Measurements from ENCODE around the gene POLRMT. TPM values are rescaled to one million over a fixed set of nuclear protein-coding genes. Genes with fewer than 3 reads are reported as not detected.

Gene POLRMT
- total RNA-seq, 1 experiment from 2014 or later: 104 TPM

DNA sequence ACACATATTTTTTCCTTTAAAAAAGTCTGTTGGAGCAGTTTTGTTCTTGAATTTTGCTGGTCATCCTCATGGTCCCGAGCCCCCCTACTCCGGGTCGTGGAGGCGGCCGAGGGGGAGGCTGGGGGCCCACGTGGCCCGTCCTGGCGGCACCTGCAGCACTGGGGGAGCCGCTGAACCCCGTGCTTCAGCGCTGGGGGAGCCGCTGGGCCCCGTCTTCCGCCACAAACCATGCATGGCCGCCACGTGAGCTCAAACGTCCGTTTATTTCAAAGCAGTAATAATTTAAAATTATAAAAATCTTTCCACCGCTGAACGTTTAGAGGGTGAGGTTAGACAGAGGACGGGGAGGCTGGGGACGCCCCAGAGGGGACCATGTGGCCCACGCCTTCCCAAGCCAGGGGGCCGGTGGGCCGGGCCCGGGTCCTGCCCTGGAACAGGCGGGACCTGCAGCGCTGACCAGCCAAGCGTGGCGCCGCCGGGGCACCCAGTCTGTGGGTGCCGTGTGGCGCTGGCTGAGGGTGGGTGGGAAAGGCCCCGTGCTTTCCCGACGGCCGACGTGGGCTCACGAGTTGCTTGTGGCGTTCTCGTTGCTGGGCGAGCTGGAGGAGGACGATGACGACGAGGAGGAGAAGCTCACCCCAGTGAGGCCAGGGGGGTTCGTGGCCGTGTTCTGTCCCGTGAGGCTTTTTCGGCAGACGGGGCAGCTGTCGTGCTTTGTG, 14.4 kb upstream of the POLRMT start:
- H3K36me3 Mint-ChIP-seq (ENCODE audit: insufficient read depth in 1 of 3, low read depth in 3 of 3): peaks cover 11 to 35% (median 18%) of the 10 kb centered on the region in 3 experiments
- no CpG with 5 or more reads among the region's 52 CpGs for WGBS (ENCODE audit: extremely low coverage, insufficient read length, low lambda C conversion rate)
- H4K8ac ChIP-seq (replicated peaks; ENCODE audit: insufficient read length, low read depth, low read length): no peak overlapping the region

More for the DNA sequence above, 14.4 kb upstream of the POLRMT start:
- H3K9me3 ChIP-seq (ENCODE audit: control insufficient read depth, low read depth, low read length): no peaks in the 10 kb centered on the region
- H3K4ac ChIP-seq (ENCODE audit: low read depth, low read length): no peak overlapping the region
- no peaks in the 10 kb centered on the region for H3K27me3 ChIP-seq (ENCODE audit: insufficient read depth, low read length)
- H2BK20ac ChIP-seq (ENCODE audit: low read depth, low read length, poor library complexity, severe bottlenecking): no peak overlapping the region
- no peaks in the 10 kb centered on the region for H4K20me1 ChIP-seq (ENCODE audit: control insufficient read depth, insufficient read depth, insufficient read length)
- H2BK15ac ChIP-seq (ENCODE audit: low read depth, low read length): no peak overlapping the region
- H3K4me1 ChIP-seq (ENCODE audit: insufficient read depth, low read length): no peaks in the 10 kb centered on the region
- no peak overlapping the region for H2BK120ac ChIP-seq (ENCODE audit: low read depth, low read length, poor library complexity, severe bottlenecking)
- no peak overlapping the region for H2BK12ac ChIP-seq (ENCODE audit: insufficient read length, low read depth, low read length)
- H3K23me2 ChIP-seq (ENCODE audit: insufficient read length, low read depth, low read length, poor library complexity, severe bottlenecking): no peaks in the 10 kb centered on the region
- H3K79me2 ChIP-seq (ENCODE audit: insufficient read depth, low read length): no peaks in the 10 kb centered on the region; the same call in 1 of the 2 replicates
- no peak overlapping the region for H3K14ac ChIP-seq (ENCODE audit: insufficient read depth, low read length)
- no peak overlapping the region for H2AFZ ChIP-seq (ENCODE audit: low read length)
- no peak overlapping the region for H2AK5ac ChIP-seq (ENCODE audit: insufficient read length, low read length)
- H3K9ac ChIP-seq (ENCODE audit: extremely low read depth, insufficient read length, low read length): no peak overlapping the region
- H3K4me3 Mint-ChIP-seq: no peak overlapping the region
- no peak overlapping the region for H3K4me2 ChIP-seq (ENCODE audit: insufficient read depth, insufficient read length, low read length)
- no peak for DNase-seq
- H3K27ac ChIP-seq (ENCODE audit: insufficient read length, low read depth, low read length): no peak overlapping the region
- no peak overlapping the region for H4K5ac ChIP-seq (ENCODE audit: insufficient read length, low read depth, low read length)
- H4K91ac ChIP-seq (ENCODE audit: insufficient read length, low read depth, low read length): no peak overlapping the region
- TF ChIP-seq, protein P1, sequence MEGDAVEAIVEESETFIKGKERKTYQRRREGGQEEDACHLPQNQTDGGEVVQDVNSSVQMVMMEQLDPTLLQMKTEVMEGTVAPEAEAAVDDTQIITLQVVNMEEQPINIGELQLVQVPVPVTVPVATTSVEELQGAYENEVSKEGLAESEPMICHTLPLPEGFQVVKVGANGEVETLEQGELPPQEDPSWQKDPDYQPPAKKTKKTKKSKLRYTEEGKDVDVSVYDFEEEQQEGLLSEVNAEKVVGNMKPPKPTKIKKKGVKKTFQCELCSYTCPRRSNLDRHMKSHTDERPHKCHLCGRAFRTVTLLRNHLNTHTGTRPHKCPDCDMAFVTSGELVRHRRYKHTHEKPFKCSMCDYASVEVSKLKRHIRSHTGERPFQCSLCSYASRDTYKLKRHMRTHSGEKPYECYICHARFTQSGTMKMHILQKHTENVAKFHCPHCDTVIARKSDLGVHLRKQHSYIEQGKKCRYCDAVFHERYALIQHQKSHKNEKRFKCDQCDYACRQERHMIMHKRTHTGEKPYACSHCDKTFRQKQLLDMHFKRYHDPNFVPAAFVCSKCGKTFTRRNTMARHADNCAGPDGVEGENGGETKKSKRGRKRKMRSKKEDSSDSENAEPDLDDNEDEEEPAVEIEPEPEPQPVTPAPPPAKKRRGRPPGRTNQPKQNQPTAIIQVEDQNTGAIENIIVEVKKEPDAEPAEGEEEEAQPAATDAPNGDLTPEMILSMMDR (conservative IDR thresholded peaks at IDR 0.05): no peak
- H3K9me3 Mint-ChIP-seq: no peaks in the 10 kb centered on the region
- H2BK5ac ChIP-seq (ENCODE audit: insufficient read length, low read length): no peak overlapping the region
- H3K56ac ChIP-seq (ENCODE audit: insufficient read length, low read depth, low read length): no peak overlapping the region
- no peaks in the 10 kb centered on the region for H3K4me1 Mint-ChIP-seq
- H3T11ph ChIP-seq (ENCODE audit: low read length): no peak overlapping the region
- H3K79me1 ChIP-seq (ENCODE audit: insufficient read depth, low read depth, low read length, poor library complexity, severe bottlenecking): peaks cover 10% of the 10 kb centered on the region
- no peak overlapping the region for H3K27ac Mint-ChIP-seq
- no peak overlapping the region for H3K23ac ChIP-seq (ENCODE audit: insufficient read length, low read depth, low read length)
- H3K18ac ChIP-seq (ENCODE audit: insufficient read length, low read depth, low read length): no peak overlapping the region
- no peaks in the 10 kb centered on the region for H3K27me3 Mint-ChIP-seq (ENCODE audit: low read depth)
